HG02610 (cell line): ENCODE measurements around the gene DMRTC1.
"Not testable (repeated sequence)": the region's sequence is repeated elsewhere in the genome, so short reads cannot be mapped to it uniquely, and the experiment has no call there.

Experiments used
- ATAC-seq: cut with Tn5 transposase; IDR thresholded peaks from one replicate; pipeline ENCODE4 v1.9.1; 2021; ENCODE audit warnings: mild to moderate bottlenecking, moderate library complexity; ENCODE audit not compliant: unreplicated experiment

DMRTC1 gene, protein sequence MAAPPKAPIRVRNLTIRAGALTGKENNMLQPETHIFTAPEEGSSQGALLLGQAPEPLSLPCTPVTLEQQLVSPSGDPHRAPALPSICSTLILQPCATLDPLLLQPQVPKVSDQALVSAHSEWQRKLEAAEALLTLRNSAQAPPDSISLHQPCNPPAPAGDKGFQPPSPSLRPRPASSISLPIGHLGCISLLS

GRCh38 chrX:72943819-72944169 lies at the start of gene DMRTC1:
Gene DMRTC1 (minus strand): TSS chrX:72943837. CDS start chrX:72875694, 68,143 bp downstream.
- peak; percentile 62 for ATAC-seq

GRCh38 chrX:72980894-72981469 lies 37.3 kb upstream of the DMRTC1 start:
- ATAC-seq = not testable (repeated sequence)

DNA sequence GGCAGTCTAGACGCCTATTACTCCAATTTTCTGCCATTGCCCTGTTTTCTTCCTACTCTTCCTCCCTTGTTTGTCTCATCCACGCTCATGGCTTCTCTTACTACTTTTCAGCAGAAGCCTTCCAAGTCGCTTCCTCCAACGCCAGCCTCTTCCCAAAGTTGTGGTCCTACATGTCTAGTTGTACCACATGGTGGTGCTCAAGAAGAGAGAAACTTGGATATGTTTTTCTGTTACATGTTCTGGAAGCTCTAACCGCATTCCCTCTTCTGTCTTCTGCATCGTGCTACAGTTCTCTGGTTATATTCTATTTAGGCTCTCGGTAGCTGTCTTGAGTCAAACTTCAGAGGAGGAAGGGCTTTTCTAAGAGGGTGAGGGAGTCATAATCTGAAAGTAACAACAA lies 31.2 kb upstream of the DMRTC1 start:
- ATAC-seq = not testable (repeated sequence)

- not testable (repeated sequence) for ATAC-seq
Measured at GRCh38 chrX:72971859-72972258, 28.2 kb upstream of the DMRTC1 start.

GRCh38 chrX:72959971-72960370 lies 16.3 kb upstream of the DMRTC1 start:
- not testable (repeated sequence) for ATAC-seq

GRCh38 chrX:72943035-72943818 lies 410 bp downstream of the DMRTC1 start:
- not testable (repeated sequence) for ATAC-seq

- not testable (repeated sequence) for ATAC-seq
Measured at GRCh38 chrX:72942272-72942671, 1.4 kb downstream of the DMRTC1 start.

DNA sequence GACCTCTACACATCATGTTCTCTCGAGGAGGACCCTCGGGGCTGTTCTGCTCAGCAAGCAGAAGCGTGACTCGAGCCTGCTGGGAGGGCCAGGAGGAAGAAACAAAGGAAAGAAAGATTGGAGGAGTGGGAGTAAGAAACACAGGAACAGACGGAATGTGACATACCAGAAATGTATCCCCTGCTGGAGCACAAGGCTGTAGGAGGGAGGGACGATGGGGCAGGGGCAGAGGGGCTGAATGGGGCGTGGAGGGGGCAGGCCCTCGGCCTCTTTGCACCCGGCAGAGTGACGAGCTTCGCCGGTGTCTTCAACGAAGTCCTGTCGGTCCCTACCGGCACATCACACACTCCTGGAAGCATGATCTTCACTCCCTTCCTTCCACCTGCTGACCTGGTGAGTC lies 5.7 kb downstream of the DMRTC1 start, which contains the start of gene FAM236A:
TSS of gene FAM236A (plus strand) at position 301 of the 400 bp plus-strand sequence. CDS start at position 358, 57 bp downstream.
- ATAC-seq = not testable (repeated sequence)

DNA sequence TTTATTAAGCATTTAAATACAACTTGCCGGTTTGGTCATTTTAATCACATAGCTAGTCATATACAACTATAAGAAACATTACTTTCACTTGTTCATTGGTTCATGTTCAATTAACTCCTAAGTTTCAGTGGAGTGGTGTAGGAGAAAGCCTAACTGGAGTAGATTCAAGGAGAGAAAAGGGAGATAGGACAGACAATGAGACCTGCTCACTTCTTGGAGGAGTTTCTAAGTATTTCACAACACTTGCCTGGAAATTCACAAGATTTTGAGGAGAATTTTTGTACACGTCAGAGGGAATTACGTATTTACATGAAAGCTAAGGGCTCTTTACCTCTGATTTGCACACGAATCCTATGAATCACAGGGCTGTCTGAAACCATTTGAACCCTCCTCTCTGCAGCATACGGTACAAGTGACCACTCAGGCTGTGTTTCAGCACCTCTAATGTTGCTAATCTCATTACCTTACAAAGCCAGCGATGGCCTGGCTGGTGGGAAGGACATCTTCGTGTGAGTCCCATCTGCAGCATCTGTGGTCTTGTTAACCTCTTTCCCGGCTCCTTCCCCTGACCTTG lies 6.7 kb downstream of the DMRTC1 start:
- ATAC-seq = not testable (repeated sequence)

DNA sequence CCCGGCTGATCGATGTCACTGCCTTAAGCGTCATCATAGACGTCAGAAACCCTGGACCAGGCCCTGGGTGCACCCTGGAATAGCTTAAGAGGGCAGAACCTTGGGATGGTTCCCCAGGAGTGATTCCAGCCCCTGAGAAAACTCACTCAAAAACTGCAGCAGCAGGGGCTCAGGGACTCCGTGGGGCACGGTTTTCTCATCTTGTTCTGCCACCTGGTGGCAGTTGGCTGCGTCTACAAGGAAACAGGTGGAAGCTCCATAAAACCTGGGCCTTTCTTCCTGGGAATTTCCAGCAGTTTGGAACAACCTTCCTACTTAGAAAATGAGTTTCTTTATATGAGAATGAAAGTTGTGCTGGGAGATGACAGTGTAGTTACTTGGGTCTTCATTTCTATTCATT lies 7.2 kb downstream of the DMRTC1 start:
- ATAC-seq = not testable (repeated sequence)

- ATAC-seq = not testable (repeated sequence)
Measured at GRCh38 chrX:72932283-72932682, 11.4 kb downstream of the DMRTC1 start.

DNA sequence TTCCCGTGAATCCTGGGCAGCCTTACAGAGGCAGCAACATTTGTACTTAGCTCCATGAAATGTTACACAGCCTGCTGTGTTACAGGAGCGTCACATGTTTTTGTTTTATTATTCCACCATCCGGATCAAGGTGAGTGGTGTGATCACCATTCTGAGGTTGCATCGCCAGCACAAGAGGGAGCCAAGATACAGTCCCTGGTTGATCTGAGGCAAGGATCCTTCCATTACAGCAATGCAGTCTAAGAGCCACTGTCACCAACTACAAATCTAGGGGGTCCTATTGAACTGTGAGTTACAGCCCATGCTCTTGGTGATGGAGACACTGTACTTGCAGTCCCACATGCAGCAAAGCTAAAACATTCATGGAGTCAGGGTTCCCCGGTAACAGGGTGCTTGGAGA lies 27.5 kb downstream of the DMRTC1 start:
- not testable (repeated sequence) for ATAC-seq

DNA sequence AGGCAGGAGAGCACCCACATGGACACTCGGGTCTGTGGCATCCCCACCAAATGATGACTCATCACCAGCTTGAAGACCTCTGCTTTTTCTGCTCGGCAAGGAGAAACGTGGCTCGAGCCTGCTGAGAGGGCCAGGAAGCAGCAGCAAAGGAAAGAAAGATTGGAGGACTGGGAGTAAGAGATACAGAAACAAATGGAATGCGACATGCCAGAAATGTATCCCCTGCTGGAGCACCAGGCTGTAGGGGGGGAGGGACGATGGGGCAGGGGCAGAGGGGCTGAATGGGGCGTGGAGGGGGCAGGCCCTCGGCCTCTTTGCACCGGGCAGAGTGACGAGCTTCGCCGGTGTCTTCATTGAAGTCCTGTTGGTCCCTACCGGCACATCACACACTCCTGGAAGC lies 31.3 kb downstream of the DMRTC1 start, which contains the start of gene FAM236C:
TSS of gene FAM236C (plus strand) at position 301 of the 400 bp plus-strand sequence. CDS start 100 bp downstream, outside the sequence.
- not testable (repeated sequence) for ATAC-seq

DNA sequence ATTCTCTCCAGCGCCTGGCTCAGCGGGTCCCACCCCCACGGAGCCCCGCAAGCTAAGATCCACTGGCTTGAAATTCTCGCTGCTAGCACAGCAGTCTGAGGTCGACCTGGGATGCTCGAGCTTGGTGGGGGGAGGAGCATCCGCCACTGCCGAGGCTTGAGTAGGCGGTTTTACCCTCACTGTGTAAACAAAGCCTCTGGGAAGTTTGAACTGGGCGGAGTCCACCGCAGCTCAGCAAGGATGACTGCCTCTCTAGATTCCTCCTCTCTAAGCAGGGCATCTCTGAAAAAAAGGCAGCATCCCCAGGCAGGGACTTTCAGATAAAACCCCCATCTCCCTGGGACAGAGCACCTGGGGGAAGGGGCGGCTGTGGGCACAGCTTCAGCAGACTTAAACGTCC lies 53.9 kb downstream of the DMRTC1 start:
- ATAC-seq = not testable (repeated sequence)

DNA sequence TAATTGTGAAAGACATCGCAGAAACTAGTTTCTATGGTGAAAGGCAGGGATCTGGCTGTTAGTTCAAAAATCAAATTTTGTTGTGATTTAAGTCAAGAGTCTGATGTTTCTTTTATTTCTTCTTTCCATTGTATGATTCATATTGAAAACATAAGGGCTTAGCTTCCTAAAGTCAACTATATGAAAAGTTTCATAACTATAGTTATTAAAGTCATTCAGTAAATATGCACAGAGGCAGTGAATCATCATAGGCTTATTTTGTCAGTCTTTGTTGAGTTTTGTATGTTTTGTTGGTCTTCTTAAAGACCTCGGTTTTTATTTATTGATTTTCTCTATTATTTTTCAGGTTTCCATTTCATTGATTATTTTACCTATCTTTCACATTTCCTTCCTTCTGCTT lies 60.7 kb downstream of the DMRTC1 start:
- not testable (repeated sequence) for ATAC-seq

GRCh38 chrX:72837532-72837931 lies 106.1 kb downstream of the DMRTC1 start:
- not testable (repeated sequence) for ATAC-seq

DNA sequence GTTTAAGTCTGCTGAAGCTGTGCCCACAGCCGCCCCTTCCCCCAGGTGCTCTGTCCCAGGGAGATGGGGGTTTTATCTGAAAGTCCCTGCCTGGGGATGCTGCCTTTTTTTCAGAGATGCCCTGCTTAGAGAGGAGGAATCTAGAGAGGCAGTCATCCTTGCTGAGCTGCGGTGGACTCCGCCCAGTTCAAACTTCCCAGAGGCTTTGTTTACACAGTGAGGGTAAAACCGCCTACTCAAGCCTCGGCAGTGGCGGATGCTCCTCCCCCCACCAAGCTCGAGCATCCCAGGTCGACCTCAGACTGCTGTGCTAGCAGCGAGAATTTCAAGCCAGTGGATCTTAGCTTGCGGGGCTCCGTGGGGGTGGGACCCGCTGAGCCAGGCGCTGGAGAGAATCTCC lies 112.9 kb downstream of the DMRTC1 start:
- not testable (repeated sequence) for ATAC-seq
